Sigmoid colon (tissue), 3 donors: Measurements from ENCODE around the gene BCORL1.

Experiments
- CTCF ChIP-seq, 4 experiments: fragments of 450-650 bp in 3 of 4; fragments of 200-600 bp in 1 of 4; IDR thresholded peaks; one replicate each; pipeline ENCODE4 v1.5.1; 2016 to 2019; ENCODE audit warnings: antibody characterized with exemption in 4 of 4, mild to moderate bottlenecking in 3 of 4, moderate library complexity in 2 of 4
- POLR2A ChIP-seq, 2 donors: fragments of 450-650 bp; IDR thresholded peaks; one replicate each; pipeline ENCODE4 v1.6.1; 2016; ENCODE audit warnings: antibody characterized with exemption in 2 of 2, mild to moderate bottlenecking in 2 of 2, moderate library complexity in 2 of 2

GRCh38 chrX:130005089-130005807, 22.8 kb downstream of the BCORL1 start:
- TF ChIP-seq CTCF (IDR thresholded peaks at IDR 0.05) (no peak), POLR2A (IDR thresholded peaks at IDR 0.05) (no peak)
